DMS153 treated with DMSO at 0.1 percent for 48 hours (cell line): Measurements from ENCODE around the gene LARGE1.
A peak's percentile ranks its signal among the peaks of the same experiment; 100 is the strongest.
"Not testable (repeated sequence)": the region's sequence is repeated elsewhere in the genome, so short reads cannot be mapped to it uniquely, and the experiment has no call there.

Experiments used
- DNase-seq: peaks from one replicate; lab custom pipeline; 2025; ENCODE audit not compliant: unreplicated experiment; lab: John Stamatoyannopoulos, UW

Gene LARGE1

DNA sequence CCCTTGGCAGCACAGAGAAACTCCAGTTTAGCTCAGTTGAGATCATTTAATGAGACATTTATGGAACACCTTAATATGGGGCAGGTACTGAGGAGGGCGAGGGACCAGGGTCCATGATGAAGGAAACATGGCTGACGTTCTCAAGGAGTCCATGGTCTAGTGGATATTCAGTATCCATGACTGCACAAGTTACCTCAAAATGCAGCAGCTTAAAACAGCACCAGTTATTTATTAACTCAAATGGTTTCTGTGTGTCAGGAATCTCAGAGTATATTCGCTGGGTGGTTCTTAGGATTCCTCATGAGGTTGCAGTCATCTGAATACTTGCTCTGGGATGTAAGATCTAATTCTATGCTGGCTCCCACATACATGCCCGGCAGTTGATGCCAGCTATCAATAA is 346.8 kb downstream of the LARGE1 start:
- DNase-seq = no peak

DNA sequence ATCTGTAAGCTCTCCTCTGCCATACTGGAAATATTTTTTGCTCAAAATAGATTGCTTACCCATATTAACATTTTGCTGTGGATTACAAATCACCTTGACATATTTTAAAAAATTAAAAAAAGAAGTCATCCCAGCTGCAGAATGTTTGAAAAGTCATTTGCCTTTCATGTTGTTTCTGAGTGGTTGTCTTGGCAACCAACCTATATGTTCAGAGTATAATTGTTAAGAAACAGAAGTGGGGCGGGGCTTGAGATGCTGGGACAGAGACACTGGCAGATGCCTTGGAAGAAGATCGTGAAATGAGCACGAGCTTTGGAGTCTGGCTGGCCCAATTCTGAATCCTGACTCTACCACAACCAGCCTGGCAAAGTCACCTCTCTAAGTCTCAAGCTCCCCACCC is 348.2 kb downstream of the LARGE1 start:
- DNase-seq = no peak

DNA sequence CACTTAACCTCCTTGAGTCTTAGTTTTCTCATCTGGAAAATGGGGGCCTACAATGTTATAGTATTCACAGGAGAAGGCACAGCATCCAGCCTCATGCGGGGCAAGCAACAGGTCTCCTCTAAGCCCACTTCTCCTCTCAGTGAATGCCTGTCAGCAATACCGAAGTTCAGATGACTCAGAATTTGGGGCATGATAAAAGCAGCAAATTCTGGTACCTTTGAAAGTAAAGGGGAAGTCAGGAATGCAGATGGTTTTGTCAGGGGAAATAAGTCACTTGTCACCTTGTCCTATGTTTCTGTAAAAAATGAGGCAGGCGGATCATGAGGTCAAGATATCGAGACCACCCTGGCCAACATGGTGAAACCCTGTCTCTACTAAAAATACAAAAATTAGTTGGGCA is 350.2 kb downstream of the LARGE1 start:
- DNase-seq = no peak

DNA sequence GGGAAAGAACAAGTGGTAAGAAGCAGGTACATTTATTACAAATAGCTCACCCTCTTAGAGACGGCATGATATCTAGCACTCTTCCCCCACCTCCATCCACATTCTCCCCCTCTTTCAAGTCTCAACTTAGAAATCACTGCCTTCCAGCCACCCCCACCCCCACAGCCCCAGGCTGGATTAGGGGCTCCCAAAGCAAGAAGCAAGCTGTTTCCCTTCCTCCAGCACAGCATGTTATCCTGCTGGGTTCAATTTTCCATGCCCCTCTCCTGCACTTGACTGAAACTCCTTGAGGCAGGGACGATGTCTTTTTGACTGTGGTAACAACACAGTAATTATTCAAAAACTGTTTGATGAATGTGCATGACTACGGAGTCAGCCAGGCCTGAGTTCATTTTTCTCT is 350.7 kb downstream of the LARGE1 start:
- DNase-seq = no peak

DNA sequence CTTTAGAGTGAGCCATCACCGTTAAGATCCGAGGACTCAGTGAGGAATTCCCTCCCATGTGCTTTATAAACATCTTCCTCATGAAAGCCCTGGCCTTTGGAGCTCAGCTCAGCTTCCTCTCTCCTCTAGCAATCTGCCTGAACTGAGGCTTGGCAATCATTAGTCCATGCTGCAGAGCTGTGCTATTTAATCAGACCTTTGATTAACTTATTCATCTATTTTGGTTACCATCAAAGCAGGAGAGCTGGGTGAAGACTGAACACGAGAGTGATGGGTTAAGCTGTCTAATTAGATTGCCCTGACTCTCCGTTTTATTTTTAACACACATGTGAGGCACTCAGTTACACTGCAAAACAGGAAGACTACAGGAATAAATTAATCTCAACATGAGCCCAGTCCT is 351.3 kb downstream of the LARGE1 start:
- no peak for DNase-seq

DNA sequence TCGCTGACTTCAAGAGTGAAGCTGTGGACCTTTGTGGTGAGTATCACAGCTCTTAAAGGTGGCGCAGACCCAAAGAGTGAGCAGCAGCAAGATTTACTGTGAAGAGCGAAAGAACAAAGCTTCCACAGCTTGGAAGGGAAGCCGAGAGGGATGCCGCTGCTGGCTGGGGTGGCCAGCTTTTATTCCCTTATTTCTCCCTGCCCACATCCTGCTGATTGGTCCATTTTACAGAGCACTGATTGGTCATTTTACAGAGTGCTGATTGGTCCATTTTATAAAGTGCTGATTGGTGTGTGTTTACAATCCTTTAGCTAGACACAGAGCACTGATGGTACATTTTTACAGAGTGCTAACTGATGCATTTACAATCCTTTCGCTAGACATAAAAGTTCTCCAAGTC is 353.8 kb downstream of the LARGE1 start:
- DNase-seq = not testable (repeated sequence)

DNA sequence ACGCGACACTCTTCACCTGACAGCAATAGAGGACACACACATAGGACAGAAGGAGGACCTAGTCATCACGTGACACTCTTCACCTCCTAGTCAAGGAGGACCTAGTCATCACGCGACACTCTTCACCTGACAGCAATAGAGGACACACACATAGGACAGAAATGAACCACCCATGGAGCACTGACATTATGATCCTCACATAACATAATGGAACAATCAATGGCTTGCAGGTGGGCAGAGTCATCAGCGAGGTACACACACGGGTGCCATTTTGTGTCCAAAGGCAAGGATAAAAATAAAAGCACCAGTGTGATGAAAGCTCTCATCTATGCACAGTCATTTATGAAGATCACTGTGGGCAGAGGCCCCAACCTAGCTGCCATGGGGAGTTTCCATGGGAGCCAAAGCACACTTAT is 354.7 kb downstream of the LARGE1 start:
- peak; percentile 42 for DNase-seq

DNA sequence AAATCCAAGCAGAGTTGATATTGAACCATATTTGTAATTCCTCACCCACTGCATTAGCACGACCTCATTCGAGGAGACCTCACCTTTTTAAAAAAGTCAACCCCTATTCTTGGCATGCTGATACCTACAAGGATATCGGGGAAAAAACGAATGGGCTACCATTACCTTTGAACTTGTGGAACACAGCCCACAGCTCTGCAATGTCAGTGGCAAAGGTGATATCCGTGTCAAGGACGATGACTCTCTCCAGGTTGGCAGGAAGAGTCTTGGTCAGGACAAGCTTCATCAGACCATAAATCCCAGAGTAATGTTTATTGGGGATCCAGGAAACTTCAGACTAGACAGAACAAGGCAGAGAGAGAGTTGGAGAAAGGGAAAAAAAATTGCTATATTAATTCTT is 355.6 kb downstream of the LARGE1 start:
- DNase-seq = no peak

DNA sequence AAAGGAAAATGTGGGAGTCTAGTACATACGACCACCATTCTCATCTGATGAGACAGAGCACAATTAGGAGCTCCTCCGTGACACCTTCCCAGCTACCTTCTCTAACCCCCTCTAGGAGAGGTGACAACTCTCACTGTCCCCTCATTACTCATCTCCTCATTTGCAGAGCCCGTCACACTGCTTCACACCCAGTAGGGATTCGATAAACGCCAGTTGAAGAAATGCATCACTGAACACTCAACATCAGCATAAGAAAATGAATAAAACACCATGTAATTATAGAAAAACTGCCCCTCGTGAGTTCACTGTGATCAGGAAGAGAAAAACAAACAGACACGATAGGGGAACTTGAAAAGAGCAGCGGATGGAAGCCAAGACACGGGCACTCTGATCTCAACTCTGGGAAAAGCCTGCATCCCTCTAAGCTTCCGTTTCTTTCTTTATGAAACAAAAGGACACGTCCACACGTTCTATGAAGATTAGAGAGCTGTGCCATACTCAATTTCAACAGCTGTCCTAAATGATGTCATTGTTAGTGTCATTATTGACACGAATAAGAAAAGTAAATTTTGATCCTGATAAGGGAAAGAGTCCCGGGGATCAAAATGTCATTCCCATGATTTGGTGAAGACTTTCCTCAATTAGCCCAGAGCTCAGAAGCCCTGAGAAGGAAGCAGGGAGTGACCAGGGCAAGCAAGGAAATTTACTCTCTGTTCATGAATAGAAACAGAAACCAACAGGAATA is 356.9 kb downstream of the LARGE1 start:
- DNase-seq = peak; percentile 46

DNA sequence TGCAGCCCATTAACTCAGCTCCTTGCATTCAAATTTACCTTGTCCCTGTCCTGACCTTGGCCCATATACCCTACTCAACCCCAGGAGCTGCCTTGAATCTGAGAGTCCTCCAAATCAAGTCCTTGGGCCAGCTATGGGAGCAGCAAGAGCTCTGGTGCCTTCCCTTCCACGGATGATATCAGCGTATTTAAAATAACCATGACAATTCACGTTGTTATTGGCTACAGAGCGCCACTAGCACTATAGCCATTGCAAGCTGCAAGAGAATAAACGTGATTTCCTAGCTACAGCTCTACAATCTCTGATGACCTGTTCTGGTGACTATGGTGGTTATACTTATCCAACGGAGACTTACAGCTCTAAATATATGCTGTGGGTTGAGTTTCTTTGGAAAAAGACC is 357.8 kb downstream of the LARGE1 start:
- DNase-seq = no peak

DNA sequence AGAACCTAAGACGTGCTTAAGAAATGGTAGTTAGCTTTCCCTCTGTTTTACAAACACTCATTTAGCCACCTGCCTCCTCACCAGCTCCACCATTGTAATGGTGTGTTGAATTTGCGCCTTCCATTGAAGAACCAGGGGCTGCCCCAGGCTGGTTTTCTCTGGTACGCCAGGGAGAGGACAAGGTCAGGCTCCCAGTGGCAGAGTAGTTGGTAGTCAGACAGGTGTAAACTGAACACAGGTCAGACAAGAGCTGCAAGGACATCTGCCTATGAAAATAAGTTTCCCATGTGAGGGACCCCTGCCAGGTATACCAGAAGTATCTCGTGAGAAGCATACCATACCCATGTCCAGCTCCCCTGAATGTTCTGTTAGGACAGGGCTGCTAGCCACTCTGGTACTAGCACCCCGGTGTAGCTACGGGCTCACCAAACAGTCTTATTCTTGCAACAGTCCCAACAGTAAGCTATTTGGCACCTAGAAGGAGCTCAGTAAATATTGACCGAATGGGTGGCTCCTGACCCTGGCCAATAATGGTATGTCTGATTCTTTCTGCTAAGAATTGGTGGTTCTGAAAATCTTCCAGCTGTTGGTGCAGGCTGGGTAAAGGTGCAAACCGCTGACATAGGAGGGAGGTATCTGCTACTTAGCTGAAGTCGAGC is 359.0 kb downstream of the LARGE1 start:
- no peak for DNase-seq

DNA sequence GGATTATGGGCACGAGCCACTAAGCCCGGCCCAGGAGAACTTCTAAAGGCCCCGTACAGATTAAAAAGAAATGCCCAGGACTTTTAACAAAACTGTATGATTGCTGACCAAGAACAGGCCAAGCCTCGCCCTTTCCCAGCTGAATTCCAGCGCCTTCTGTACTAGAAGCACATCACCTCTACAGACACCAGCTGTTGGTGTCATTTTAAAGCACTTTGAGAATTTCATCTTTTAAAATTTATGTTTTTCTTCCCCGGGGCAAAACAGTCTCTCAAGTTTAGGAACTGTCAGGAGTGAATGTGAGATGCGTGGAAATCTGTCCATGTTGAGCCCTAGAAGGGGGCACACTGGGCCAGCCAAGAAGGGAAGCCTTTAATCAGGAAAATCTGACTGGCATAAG is 362.4 kb downstream of the LARGE1 start:
- DNase-seq = no peak

DNA sequence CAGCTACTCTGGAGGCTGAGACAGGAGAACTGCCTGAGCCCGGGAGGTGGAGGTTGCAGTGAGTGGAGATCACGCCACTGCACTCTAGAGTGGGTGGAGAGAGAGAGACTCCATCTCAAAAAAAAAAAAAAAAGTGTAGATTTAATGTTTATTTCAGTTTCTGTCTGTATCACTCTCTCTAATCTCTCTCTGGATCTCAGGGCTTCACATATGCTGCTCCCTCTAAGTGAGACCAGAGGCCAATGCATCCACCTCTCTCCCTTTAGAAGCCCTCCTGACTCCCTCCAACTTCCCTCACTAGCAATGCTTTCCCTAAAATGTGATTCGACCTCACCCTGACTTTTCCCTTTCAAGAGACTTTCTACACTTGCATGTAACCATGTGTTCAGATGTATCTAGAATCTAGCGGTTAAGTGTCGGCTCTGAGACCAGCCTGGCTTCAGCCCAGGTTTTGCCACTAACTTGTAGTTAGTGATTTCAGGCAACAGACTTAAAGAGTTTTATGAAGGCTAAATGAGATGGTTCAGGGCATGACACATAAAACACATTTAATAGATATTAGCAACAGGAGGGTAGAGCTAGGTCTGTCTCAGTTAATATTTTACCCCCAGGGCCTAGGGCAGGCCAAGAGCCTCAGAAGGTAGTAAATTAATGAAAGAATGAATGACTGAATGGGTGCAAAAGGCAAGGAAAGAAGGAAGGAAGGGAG is 364.3 kb downstream of the LARGE1 start:
- no peak for DNase-seq

DNA sequence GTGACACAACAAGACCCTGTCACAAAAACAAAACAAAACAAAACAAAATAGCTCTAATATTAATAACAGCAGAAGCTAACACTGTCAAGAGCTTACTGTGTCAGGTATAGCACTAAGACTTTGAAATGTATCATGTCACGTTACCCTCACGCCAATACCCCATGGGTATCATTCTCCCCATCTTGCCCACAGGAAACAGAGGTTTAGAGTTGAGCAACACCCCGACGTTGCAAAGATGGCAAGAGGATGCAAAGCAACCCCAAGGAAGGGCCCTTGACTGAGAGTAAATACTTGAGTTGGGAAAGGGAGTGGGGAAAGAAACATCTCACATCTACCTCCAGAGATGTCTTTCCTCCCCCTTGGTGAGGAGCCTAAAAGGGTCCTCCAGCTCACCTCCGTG is 366.8 kb downstream of the LARGE1 start:
- DNase-seq = no peak

DNA sequence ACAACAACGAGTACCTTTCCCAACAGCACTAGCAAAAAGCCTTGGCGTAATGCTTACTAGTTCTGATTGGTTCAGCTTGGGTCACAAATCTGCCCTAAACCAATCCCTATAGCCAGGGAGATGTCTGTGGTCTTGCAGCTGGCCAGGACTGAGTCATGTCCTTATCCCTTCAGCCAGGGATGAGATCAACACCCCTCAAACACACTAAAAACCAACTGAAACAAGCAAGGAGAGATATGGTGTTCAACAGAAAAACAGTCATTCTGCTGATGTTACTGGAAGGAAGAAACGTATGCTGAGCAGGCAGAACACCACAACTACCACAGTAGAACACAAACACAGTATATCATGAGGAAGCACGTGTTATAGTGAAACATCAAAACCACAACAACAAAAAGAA is 375.6 kb downstream of the LARGE1 start:
- no peak for DNase-seq

DNA sequence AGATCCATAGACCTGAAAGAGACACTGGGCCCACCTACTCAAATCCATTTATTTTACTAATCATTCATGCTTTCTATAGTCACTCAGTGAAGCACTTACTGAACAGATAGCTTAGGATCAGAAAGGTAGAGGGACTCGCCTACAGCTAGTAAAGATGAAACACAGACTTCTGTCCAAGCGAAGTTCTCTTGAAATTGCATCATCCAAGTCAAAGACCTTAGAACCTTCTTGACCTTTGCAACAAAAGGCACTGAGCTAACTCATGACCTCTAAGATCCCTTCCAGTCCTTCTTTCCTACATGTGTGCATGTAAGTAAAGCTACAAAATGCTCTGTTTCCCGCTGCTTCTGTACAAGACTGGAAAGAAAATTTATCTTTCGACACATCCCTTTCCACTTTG is 377.6 kb downstream of the LARGE1 start:
- DNase-seq = no peak

DNA sequence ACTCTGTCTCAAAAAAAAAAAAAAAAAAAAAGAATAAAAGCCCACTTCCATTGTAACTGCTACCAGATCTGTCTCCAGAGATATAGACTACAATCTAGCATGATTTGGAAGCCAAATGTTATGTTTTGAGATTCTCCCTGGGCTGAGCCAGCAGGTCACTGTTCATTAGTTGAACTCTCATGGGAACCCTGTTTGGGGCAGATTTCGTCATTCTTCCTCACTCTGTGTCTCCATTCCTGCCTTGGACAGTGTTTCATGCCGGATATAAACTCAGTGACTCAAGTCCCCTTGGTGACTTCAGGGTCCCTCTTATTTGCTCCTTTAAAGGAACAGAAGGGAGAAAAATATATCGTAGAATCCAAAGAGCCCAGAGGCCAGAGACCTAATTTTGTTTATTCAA is 378.1 kb downstream of the LARGE1 start:
- no peak for DNase-seq

DNA sequence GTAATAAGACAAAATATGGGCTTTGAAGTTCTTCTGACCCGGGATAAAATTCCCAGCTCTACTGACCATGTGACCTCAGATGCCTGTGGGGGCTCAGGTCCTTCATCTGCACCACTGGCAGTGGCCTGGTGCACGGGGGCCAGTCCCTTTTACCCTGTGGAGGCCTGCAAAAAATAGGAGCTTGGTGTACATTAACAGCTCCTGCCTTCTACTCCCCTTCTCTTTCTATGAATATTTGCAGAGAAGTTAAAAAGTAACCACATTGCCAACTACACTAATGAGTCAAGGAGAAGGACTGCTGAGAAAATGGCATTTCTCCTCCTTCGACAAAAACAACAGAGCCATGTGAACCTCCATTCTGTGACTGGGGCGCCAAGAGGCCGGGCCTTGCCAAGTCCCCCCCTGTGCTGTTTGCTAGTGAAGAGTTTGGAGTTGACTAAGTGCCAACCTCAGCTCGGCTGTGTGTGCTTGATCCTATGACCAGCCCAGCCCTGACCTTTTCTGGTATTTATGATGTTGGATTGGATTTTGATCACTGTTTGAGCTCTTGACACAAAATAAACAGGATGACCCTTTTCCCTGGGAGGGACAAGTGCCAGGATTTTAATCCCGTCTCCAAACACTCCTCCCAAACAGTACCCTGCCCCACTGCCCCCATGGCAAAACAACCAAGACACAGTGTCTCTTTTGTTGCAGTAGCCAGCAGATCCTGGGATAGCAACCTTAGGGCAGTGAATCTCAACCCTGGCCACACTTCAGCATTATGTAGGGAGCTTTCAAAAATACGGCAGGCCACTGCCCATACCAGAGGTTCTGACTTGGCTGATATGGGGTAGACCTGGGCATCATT is 380.1 kb downstream of the LARGE1 start:
- no peak for DNase-seq

DNA sequence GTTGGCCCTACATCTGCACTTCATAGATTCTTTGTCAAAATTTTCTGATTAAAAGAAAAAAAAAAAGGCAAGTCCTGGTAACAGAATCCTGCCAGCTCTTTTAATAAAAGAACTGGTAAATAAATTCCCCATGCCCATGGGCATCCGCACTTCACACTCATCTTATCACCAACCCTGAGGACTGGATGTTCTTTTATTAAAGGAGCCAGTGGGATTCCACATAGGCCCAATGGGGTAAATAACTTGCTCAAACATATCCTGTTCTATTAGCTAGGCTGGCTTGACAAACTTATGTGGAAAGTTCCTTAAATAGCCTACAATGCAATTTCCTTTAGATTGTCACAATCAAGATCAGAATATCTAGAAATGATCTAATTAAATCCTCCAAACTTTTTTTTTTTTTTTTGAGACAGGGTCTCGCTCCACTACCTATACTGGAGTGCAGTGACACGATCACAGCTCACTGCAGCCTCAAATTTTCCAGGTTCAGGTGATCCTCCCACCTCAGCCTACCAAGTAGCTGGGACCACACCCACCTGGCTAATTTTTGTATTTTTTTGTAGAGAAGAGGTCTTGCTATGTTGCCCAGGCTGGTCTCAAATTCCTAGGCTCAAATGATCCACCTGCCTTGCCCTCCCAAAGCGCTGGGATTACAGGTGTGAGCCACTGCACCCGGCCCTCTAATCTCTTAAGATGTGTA is 380.9 kb downstream of the LARGE1 start:
- no peak for DNase-seq

DNA sequence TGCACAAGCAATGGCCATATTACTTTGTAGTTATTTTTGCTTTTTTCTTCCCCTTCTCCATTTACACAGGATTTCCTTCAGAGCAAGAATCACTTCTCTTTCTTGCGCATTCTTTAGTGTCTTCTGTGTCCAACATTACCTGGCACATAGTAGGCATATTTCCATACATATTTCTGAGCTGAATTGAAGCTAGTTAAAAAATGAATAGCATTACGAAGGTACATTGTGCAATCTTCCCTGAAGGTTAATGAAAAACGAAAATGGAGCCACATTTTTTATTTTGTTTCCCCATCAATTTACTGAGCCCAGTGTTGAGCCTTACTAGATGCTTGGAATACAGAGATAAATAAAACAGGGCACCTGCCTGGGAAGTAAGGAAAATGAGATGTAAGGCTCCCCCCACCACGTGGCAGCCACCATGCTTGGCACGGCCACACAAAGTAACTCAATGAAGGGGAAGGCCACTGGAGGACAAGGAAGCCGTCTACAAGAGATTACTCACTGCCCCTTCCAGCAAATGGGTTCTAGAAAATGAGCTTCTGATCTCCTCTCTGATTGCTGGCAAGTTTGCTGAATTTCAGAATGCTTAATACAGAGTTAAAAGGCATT is 381.9 kb downstream of the LARGE1 start:
- no peak for DNase-seq
